GM18505 (cell line): Measurements from ENCODE around the gene SESN1.

ENCODE experiments used
- ATAC-seq: cut with Tn5 transposase; IDR thresholded peaks from one replicate; pipeline ENCODE4 v1.9.1; 2021; ENCODE audit not compliant: unreplicated experiment
- POLR2A ChIP-seq: IDR thresholded peaks from 4 replicates; pipeline ENCODE4 v1.6.1; 2011; ENCODE audit warnings: borderline replicate concordance; ENCODE audit not compliant: insufficient read depth, insufficient read length; ENCODE audit errors: extremely low read depth

Gene SESN1

GRCh38 chr6:108958900-108959770 lies 135.5 kb downstream of the SESN1 start:
- TF ChIP-seq POLR2A = no peak
- ATAC-seq = no peak

GRCh38 chr6:108957221-108957620 lies 137.4 kb downstream of the SESN1 start:
- no peak for ATAC-seq
- no peak for TF ChIP-seq POLR2A

- no peak for TF ChIP-seq POLR2A
- no peak for ATAC-seq
These were observed 139.2 kb downstream of the SESN1 start for GRCh38 chr6:108955329-108955949.

GRCh38 chr6:108953681-108954080 lies 141.0 kb downstream of the SESN1 start:
- no peak for TF ChIP-seq POLR2A
- no peak for ATAC-seq

GRCh38 chr6:108952776-108953486 lies 141.7 kb downstream of the SESN1 start:
- no peak for TF ChIP-seq POLR2A
- ATAC-seq = no peak

GRCh38 chr6:108951351-108951953 lies 143.2 kb downstream of the SESN1 start:
- ATAC-seq = no peak
- TF ChIP-seq POLR2A = no peak

- no peak for ATAC-seq
- TF ChIP-seq POLR2A = no peak
These were observed 146.4 kb downstream of the SESN1 start for GRCh38 chr6:108948181-108948661.

- TF ChIP-seq POLR2A = no peak
- ATAC-seq = no peak
These were observed 147.4 kb downstream of the SESN1 start for GRCh38 chr6:108947114-108947854.

GRCh38 chr6:108946695-108947094 lies 148.0 kb downstream of the SESN1 start:
- no peak for TF ChIP-seq POLR2A
- ATAC-seq = no peak

- no peak for ATAC-seq
- no peak for TF ChIP-seq POLR2A
These were observed 148.9 kb downstream of the SESN1 start for GRCh38 chr6:108945681-108946159.

- no peak for TF ChIP-seq POLR2A
- no peak for ATAC-seq
These were observed 149.7 kb downstream of the SESN1 start for GRCh38 chr6:108944707-108945680.
